Ovary (tissue), 3 donors: Measurements from ENCODE around the gene YPEL4.

ENCODE experiments used
- CTCF ChIP-seq, 3 donors: fragments of 450-650 bp in 2 of 3; fragments of 200-600 bp in 1 of 3; IDR thresholded peaks; one replicate each; pipeline versions ENCODE4 v1.5.1 to v1.8.0; 2016 to 2022; ENCODE audit warnings: antibody characterized with exemption in 3 of 3, mild to moderate bottlenecking in 1 of 3
- POLR2A ChIP-seq: fragments of 450-650 bp; IDR thresholded peaks from one replicate; pipeline ENCODE4 v1.6.1; 2017; ENCODE audit warnings: antibody characterized with exemption, mild to moderate bottlenecking, moderate library complexity
- donor health status: DM: no; HTN: no; CAD: no.

- TF ChIP-seq POLR2A, result no peak
- no peak for TF ChIP-seq CTCF (IDR thresholded peaks at IDR 0.05)
Observed at GRCh38 chr11:57640068-57640800, 9.5 kb downstream of the YPEL4 start.
